ENCODE measurements around the gene ALPK3.

ALPK3 gene

DNA sequence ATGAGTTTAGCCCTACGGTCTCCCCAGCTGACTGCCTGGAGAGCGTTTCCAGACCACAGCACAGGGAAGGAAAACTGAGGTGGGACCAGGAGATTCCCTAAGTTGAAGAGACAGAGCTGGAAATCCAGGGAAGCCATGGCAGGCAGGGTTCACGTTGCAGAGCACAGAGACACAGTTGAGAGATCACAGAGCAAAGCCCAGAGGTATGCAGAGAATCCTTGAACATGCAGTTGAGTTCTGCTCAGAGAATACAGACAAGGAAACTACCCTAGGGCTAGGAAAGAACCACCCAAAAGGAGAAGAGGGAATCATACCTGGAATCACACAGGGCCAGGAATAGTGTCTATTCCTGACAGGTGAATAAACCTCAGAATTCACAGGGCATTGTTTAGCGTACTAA is 81.6 kb downstream of the ALPK3 start:
- DNase-seq = no peak

DNA sequence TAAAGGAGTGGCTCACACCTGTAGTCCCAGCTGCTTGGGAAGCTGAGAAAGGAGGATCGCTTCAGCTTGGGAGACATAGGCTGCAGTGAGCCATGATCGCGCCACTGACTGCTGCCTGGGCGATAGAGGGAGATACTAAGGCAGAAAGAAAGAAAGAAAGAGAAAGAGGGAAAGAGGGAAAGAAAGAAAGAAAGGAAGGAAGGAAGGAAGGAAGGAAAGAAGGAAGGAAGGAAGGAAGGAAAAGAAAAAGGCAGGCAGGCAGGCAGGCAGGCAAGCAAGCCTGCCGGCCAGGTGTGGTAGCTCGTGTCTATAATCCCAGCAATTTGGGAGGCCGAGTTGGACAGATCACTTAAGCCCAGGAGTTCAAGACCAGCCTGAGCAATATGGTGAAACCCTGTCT is 82.6 kb downstream of the ALPK3 start:
- DNase-seq = no peak

DNA sequence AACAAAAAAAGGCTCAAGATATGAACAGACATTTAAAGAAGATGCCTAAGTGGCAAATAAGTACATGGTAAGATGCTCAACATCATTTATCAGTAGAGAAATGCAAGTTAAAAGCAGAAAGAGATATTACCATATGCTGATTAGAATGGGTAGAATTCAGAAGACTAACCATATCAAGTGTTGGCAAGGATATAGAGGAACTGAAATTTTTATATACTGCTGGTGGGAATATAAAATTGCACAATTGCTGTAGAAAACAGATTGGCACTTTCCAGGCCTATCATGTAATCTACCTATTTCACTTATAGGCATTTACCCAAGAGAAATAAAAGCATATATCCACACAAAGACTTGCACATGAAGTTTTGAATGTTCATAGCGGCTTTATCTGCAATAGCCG is 84.4 kb downstream of the ALPK3 start:
- no peak for DNase-seq

DNA sequence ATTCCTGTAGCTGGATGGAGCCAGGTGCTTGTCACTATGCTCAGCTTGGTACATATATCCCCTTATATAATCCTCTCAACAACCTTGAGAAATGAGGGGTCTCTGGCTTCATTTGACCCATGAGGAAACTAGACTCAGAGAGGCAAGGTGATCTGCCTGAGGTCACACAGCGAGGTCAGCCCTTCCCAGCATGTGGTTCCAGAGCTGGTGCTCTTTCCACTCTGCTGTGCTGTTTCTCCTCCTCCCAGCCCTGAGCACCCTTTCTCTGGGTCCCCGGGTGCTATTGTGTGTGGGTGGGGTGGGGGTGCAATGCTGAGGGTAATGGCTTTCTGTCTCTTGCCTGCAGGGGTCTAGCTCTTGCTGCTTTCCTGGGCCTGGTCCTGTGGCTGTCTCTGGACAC is 86.6 kb downstream of the ALPK3 start:
- DNase-seq = no peak

DNA sequence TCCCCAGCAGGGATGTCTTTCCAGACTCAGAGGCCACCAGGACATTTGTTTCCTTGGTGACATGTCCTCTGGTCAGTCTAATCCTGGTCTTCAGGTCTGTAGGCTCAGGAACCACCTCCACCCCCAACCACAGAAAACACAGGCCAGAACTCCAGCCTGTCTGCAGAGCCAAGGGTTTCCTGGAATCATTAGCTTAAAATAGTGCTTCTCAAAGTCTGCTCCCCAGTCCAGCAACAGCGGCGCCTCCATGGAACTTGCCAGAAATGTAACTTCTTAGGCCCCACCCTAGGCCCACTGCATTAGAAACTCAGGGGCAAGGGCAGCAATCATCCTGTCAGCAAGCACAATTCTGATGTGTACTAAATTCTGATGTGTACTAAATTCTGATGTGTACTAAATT is 87.3 kb downstream of the ALPK3 start:
- DNase-seq = no peak

DNA sequence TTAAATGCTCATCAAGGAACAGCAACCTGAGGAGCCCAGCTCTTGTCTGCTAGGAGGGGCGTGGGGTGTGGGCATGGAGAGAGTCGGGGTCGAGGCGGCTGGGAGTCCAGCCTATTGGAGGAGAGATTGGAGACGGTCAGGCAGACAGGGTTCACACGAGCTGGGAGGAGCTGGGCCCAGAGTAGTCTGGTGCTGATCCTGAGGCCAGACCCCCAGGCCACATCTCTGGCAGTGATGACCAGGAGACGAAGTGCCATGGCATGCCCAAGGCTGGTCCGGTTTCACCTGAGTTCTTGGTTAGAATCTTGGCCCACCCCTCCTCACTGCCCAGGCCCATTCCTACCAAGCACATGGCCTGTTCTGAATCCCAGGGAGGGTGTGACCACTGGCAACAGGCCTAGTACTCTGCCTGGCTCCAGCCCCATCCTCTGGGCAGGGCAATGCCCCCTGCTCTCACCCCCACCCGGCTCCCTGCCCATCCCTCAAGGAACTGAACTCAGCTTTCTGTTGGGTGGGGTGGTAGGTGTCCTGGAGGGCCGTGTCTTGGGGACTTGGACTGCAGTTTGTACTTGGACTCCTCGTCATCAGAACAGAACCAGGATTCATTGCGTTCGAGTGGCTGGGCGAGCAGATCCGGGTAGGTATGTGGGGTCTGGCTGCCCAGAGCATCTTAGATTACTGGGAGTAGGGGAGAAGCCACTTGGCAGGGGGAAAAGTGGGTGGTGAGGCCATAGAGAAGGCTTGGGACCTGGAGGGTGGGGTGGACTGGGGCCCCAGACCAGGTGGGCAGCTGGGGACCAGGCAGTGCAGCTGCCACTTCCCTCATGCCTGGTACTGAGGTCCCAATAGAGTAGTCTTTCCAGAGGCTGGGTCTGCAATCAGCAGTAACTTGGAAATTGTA is 88.1 kb downstream of the ALPK3 start:
- no peak for DNase-seq

DNA sequence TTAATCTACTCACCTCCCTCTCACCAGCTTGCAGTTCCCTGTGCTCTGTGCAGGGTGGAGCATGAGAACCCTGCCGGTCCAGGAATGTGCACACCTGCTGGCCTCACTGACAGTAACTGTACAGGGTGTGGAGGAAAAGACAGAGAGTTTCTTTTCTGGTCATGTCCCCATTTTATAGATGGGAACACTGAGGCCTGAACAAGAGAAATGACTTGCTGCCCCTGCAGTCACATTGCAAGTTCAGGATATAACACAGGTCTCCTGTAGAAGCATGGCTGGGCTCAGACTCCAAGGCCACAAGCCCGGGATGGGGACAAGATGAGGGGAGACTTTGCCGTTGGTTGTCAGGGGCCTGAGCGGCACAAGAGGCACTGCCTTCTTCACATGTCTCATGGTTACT is 90.6 kb downstream of the ALPK3 start:
- DNase-seq = no peak

DNA sequence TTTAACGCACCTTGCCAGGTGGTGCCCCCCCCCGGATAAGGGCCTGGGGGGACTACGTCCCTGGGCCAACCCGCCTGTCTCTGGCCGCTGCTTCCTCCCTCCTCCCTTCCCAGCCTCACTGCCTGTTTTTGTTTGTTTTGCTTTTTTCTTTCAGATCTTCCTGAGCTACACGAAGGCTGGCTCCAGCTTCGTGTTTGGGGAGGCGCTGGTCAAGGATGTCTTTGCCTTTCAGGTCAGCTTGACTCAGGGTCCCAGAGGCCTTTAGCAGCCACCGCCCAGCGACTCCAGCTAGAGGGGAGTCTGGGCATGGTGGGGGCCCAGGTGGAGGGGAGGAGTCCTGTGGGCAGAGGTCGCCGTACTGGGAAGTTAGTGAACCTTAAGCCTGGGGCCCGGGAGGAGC is 91.4 kb downstream of the ALPK3 start:
- no peak for DNase-seq

DNA sequence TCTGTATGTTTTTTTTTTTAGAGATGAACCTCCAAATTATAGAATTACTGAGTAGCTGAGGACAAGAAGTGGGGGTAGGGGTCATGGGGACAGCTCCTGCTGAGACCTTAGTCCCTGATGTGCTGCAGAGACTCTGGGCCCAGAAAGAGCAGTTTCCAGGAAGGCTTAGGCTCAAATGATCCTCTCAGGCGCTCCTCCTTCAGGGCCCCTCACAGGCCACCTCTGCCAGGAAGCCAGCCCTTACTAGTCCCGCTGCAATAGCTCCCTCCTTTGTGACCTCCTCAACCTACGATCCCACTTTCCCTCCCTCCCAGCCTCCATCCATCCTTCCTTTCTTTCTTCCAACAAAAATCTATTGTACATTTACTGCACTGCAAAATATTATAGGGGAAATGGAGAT is 91.9 kb downstream of the ALPK3 start:
- no peak for DNase-seq

DNA sequence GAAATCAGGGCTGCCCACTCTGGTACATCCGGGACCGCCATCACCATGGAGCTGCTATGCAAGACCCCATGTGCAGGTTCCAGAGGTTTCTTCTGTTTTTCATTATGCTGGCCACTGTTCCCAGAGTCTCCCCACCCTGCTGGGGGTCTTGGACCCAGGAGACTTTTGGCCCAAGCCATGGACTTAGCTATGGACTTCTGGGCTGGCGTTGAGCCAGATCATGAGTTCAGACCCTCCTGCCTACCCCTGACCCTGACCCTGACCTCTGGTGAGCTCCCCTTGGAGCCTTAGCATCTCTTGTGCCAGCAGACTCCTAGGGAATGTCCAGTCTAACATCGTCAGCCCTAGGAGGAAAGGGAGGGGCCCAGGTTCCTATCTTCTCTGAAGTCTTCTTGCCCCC is 92.6 kb downstream of the ALPK3 start:
- DNase-seq = no peak

DNA sequence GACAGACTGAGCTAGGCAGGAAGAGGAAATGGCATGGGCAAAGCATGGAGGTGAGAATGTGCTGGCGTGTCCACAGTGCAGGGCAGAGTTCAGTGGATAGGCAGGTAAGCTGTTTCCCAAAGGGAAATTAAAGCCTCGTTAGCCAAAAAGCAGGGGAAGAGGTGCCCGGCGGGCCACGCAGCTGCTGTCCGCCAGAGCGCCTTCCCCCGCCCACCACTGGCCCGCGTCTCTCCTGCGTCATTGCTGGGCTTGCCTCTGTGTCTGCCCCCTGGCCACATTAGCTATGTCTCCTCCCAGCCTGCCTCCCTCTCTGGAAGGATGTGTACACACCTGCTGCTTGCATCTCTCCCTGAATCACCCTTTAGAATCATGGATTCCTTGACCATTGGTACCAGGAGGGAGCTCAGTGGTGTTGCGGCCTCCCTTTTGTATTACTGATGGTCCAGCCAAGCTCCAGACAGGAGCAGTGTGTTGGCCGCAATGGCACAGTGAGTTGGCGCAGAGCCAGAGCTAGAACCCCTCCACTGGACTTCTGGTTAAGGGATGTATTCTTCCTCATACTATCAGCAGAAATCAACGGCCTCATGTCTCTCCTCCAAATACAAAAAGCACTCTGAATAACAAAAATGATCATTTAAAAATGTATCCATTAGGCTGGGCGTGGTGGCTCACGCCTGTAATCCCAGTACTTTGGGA is 93.9 kb downstream of the ALPK3 start:
- no peak for DNase-seq

DNA sequence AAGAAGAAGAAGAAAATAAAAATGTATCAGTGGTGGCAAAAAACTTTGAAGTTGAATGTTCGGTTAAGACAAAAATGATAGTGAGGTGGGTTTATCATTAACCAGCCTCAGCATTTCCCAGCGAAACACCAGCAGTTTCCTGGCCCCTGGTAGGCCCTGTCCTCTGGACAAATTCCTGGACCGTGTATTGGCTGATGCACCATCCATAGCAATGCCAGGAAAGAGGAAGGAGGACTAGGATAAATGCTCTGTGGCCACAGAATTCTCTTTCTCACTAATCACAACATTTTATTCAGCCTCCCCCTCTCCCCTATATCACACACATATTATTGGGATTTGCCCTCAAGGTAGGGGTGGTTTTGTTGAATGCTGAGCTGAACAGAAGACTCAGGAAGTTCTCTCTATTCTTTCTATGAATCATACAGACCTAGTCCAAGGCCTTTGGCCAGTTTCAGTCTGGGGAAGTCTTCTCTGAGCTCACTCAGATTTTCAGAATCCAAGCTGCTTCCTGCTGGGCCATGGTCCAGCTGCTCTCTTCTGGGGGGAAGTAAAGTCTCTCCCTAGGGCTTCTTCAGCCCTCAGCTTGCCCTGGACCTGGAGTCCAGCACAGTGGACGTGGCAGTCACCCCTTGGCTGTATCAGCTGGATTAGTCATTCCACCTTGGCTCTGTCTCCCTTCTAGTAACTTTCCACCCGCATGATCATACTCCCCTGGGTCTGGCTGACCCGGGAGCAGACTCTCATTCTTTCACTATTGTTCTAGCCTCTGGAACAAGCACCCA is 94.9 kb downstream of the ALPK3 start:
- no peak for DNase-seq

DNA sequence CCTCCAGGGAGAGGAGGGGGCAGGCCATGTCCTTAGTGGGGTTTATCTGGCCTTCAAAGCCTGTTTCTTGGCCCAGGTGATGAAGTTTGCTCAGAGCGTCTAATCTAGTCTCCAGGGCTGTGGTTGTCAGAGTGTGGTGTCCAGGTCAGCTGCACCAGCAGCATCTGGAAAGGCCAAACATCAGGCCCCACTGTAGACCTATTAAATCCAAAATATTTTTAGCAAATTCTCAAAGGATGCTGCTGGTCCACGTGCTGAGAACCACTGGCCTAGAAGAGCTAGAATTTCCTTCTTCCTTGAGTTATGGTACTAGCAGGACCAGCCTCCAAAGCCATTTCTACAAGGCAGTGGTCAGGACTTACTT is 96.2 kb downstream of the ALPK3 start:
- DNase-seq = no peak

DNA sequence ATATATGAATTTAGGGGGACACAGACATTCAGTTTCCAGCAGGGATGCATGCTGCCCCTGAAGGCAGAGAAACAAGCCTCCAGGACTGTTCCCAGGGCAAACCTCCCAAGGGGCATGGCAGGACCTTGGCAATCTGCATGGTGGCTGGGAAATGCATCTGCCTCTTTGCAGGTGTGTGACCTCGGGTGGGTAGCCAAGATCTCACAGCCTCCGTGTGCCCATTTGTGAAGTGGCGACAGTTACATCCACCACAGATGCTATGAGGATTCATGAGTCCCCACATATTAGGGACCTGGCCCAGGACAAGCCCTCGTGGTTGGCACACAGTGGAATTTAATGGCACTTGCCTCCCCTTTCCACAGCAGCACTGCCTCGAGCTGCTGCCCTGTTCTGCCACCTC is 97.2 kb downstream of the ALPK3 start:
- no peak for DNase-seq

DNA sequence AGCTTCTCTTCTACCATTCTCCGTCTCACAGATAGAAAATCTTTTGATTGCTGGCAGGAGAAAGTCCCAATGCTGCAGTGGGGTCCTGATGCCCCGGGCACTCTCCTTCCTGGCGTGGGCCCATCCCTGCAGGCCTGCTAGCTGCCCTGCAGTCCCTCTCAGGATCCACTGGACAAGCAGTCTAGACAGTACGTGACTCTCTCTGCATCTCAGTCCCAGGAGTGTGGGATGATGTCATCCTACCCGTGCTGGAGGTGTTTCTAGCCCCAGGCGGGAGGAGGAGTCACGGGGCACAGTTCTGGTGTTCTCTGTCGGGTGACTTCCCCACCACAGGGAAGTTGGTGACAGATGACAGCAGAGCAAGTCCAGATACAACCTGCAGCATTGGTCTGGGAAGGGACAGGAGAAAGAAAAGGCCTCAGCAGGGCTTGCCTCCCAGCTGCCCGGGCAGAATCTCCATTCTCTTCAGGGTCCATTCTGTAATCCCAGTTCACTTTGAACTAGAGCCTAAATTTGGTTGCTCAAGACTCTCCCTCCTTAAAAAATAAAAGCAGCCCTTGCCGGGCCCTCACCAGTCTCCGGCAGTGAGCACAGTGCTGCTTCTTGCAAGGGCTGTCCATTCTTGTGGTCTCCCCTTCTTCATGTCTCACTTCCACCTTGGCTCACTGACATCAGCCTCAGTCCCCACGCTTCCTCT is 97.9 kb downstream of the ALPK3 start:
- DNase-seq = peak; percentile 2

DNA sequence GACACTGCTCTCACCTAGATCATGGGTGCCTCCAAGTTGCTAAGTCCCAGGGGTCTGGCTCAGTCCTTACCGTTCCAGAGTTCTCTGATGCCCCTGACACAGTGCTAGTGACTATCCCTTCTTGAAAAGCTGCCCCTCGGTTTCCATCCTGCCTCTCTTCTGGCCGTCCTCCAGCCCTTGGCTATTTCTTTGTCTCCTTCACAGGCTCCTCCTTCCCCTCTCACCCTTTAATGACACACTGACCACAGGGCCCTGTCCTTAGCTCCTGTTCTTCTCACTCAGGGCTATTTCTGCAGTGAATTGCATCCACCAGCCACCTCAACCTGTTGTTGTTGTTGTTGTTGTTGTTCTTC is 98.4 kb downstream of the ALPK3 start:
- DNase-seq = no peak

DNA sequence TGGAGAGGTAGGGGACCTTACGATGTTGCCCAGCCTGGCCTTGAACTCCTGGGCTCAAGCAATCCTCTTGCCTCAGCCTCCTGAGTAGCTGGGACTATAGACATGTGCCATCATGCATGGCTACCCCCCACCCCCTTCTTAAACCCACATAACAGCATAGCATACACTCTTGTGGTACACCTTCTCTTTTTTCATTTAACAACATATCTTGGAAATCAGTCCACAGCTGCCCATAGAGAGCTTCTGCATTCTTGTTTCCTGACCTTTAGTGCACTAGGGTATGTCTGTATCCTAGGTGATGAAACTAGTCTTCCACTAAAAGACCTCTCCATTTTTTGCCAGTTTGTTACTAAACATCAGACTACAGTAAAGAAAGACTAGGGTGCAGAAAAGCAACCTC is 100.3 kb downstream of the ALPK3 start:
- DNase-seq = no peak

DNA sequence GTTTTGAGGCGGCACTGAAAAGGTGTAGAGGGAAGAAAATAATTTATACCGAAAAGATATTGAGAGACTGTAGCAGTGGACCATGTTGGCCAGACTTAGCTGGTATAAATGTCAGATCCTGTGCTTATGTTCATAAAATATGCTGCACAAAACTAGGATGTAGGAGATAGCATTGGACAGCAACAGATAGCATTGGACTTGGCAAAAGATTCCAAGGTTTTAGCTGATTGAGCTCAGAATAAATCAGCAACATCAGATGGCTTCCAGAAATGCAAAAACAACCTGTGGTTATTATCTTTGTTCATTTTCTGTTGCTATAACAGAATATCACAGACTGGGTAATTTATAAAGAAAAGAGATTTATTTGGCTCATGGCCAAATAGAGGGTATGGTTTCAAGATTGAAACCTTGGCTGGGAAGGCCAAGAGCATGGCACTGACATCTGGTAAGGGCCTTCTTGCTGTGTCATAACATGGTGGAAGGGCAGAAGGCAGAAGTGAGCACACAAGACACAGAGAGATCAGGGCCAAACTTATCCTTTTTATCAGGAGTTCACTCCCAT is 102.0 kb downstream of the ALPK3 start:
- DNase-seq = no peak

DNA sequence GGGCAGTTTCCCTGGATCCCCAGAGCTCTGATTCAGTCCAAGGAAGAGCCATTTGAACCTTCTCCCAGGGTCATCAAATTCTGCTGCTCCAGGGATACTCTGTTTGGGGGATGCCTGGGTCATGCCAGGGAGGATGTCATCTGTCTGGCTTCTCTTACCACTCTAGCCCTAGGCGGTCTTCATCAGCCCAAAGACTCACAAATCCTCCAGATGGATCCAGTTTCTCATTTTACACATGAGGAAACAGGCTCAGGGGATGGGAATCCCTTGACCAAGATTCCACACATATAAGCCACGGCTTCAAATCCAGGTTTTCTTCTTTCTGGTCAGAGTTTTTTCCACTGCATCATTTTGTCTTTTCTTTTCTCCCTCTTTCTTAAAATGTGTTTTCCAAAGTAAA is 104.0 kb downstream of the ALPK3 start:
- no peak for DNase-seq

DNA sequence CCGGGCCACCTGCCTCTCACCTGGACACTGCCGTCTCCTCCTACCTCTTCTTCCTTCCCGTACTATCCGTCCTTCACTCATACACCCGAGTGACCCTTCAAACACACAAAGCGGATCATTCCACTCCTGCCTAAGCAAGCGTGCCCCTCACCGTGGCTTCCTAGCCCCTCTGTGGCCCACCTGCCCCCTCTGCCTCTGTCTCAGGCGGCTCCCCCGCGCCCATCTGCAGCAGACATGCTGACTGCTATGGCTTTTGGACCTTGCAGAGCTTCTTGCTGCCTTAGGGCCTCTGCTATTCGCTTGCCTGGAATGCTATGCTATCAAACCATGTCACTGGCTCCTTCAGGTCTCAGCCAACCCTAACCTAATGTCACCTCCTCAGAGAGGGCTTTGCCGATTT is 105.4 kb downstream of the ALPK3 start:
- DNase-seq = no peak
